ENCODE results near the gene PPP2R3A.

PPP2R3A gene

GRCh38 chr3:136134091-136134490, 168.6 kb downstream of the PPP2R3A start:
- no peak overlapping the region for H3K9ac ChIP-seq (ENCODE audit: low read length)
- no peaks in the 10 kb centered on the region for H4K20me1 ChIP-seq (ENCODE audit: insufficient read depth, low read length)
- H3K79me2 ChIP-seq (ENCODE audit: low read length), result no peaks in the 10 kb centered on the region
- no peak overlapping the region for H2AFZ ChIP-seq (ENCODE audit: low read depth, low read length)
- no peaks in the 10 kb centered on the region for H3K27me3 ChIP-seq (ENCODE audit: low read depth, low read length)
- H3K4me2 ChIP-seq (ENCODE audit: low read length), result no peak overlapping the region
- no peaks in the 10 kb centered on the region for H3K9me3 ChIP-seq (ENCODE audit: insufficient read depth, low read length)
- no peak overlapping the region for H3K4me3 ChIP-seq (ENCODE audit: low read length)
- no peaks in the 10 kb centered on the region for H3K36me3 ChIP-seq (replicated peaks; ENCODE audit: low read depth, low read length)
- no peak overlapping the region for H3K27ac ChIP-seq (ENCODE audit: low read length)
- H3K4me1 ChIP-seq (ENCODE audit: low read length), result no peaks in the 10 kb centered on the region
- TF ChIP-seq, protein P1, sequence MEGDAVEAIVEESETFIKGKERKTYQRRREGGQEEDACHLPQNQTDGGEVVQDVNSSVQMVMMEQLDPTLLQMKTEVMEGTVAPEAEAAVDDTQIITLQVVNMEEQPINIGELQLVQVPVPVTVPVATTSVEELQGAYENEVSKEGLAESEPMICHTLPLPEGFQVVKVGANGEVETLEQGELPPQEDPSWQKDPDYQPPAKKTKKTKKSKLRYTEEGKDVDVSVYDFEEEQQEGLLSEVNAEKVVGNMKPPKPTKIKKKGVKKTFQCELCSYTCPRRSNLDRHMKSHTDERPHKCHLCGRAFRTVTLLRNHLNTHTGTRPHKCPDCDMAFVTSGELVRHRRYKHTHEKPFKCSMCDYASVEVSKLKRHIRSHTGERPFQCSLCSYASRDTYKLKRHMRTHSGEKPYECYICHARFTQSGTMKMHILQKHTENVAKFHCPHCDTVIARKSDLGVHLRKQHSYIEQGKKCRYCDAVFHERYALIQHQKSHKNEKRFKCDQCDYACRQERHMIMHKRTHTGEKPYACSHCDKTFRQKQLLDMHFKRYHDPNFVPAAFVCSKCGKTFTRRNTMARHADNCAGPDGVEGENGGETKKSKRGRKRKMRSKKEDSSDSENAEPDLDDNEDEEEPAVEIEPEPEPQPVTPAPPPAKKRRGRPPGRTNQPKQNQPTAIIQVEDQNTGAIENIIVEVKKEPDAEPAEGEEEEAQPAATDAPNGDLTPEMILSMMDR (IDR thresholded peaks at IDR 0.05; ENCODE audit: low read depth, low read length), result no peak
- TF ChIP-seq EZH2phosphoT487 (IDR thresholded peaks at IDR 0.05; ENCODE audit: low read depth), result no peak

DNA sequence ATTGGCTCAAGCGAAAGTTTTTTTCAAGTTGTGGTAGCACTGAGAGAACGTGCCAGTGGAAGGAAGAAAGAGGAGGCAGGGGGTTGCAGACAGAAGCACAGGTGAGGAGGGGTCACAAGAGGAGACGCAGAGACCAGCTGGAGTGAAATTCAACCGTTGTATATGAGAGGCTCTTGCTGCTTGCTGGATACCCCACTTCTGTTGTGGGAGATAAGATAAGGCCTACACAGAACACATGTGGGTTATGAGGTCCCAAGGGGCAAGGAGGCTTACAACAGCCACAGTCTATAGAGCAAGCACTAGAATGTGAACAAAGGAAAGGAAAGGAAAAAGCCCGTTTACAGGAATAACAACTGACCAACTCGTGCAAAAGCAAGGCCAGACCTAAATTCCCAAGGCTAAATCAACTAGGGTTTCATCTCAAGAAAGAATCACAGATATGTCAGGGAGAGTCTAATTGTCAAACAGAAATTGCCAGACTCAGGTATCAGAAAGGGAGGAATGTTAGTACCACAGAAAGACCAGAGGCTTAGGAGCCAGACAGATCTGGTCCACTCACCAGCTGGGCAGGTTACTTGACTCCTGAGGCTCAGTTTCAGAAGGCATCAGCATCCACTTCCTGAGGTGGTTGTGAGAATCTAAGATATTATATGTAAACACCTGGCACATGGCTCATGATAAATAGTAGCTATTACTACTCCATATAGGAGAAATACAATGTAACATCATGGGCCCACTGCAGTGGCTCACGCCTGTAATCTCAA, 169.7 kb downstream of the PPP2R3A start:
- Histone ChIP-seq H3K9me3 (ENCODE audit: insufficient read depth, low read length) (no peaks in the 10 kb centered on the region), H2AFZ (ENCODE audit: low read depth, low read length) (no peak overlapping the region), H3K36me3 (replicated peaks; ENCODE audit: low read depth, low read length) (no peaks in the 10 kb centered on the region), H3K79me2 (ENCODE audit: low read length) (no peaks in the 10 kb centered on the region), H3K27me3 (ENCODE audit: low read depth, low read length) (no peaks in the 10 kb centered on the region), H3K27ac (ENCODE audit: low read length) (no peak overlapping the region), H3K9ac (ENCODE audit: low read length) (no peak overlapping the region), H3K4me1 (ENCODE audit: low read length) (no peaks in the 10 kb centered on the region), H3K4me2 (ENCODE audit: low read length) (no peak overlapping the region), H3K4me3 (ENCODE audit: low read length) (no peak overlapping the region), H4K20me1 (ENCODE audit: insufficient read depth, low read length) (no peaks in the 10 kb centered on the region)
- no peak for TF ChIP-seq EZH2phosphoT487 (IDR thresholded peaks at IDR 0.05; ENCODE audit: low read depth)

GRCh38 chr3:136136454-136136853, 170.9 kb downstream of the PPP2R3A start:
- no peaks in the 10 kb centered on the region for H3K4me1 ChIP-seq (ENCODE audit: low read length)
- H3K9ac ChIP-seq (ENCODE audit: low read length), result no peak overlapping the region

GRCh38 chr3:136141291-136141785, 175.8 kb downstream of the PPP2R3A start:
- no peaks in the 10 kb centered on the region for H3K9me3 ChIP-seq (ENCODE audit: insufficient read depth, low read length)
- no peaks in the 10 kb centered on the region for H3K27me3 ChIP-seq (ENCODE audit: low read depth, low read length)
- H3K4me2 ChIP-seq (ENCODE audit: low read length), result no peak overlapping the region
- H3K36me3 ChIP-seq (replicated peaks; ENCODE audit: low read depth, low read length), result no peaks in the 10 kb centered on the region
- H3K4me1 ChIP-seq (ENCODE audit: low read length), result no peaks in the 10 kb centered on the region
- no peak overlapping the region for H3K4me3 ChIP-seq (ENCODE audit: low read length)
- no peak overlapping the region for H3K9ac ChIP-seq (ENCODE audit: low read length)
- H3K27ac ChIP-seq (ENCODE audit: low read length), result no peak overlapping the region
- H2AFZ ChIP-seq (ENCODE audit: low read depth, low read length), result no peak overlapping the region
- TF ChIP-seq, protein P1 (IDR thresholded peaks at IDR 0.05; ENCODE audit: low read depth, low read length), result no peak
- no peak for TF ChIP-seq EZH2phosphoT487 (IDR thresholded peaks at IDR 0.05; ENCODE audit: low read depth)
- H3K79me2 ChIP-seq (ENCODE audit: low read length), result no peaks in the 10 kb centered on the region
- 0 out of 2 replicates have a peak, but pooled peaks cover 3% of the 10 kb centered on the region for H4K20me1 ChIP-seq (ENCODE audit: insufficient read depth, low read length)

More at GRCh38 chr3:136136454-136136853, 170.9 kb downstream of the PPP2R3A start:
- Histone ChIP-seq H3K79me2 (ENCODE audit: low read length) (no peaks in the 10 kb centered on the region), H3K36me3 (replicated peaks; ENCODE audit: low read depth, low read length) (no peaks in the 10 kb centered on the region), H3K4me2 (ENCODE audit: low read length) (no peak overlapping the region), H3K4me3 (ENCODE audit: low read length) (no peak overlapping the region), H3K27me3 (ENCODE audit: low read depth, low read length) (no peaks in the 10 kb centered on the region), H4K20me1 (ENCODE audit: insufficient read depth, low read length) (no peaks in the 10 kb centered on the region), H3K9me3 (ENCODE audit: insufficient read depth, low read length) (no peaks in the 10 kb centered on the region), H2AFZ (ENCODE audit: low read depth, low read length) (no peak overlapping the region), H3K27ac (ENCODE audit: low read length) (no peak overlapping the region)
- no peak for TF ChIP-seq EZH2phosphoT487 (IDR thresholded peaks at IDR 0.05; ENCODE audit: low read depth)
- TF ChIP-seq, protein P1 (IDR thresholded peaks at IDR 0.05; ENCODE audit: low read depth, low read length), result no peak
